Measurements from ENCODE around the gene ITIH3.

DNA sequence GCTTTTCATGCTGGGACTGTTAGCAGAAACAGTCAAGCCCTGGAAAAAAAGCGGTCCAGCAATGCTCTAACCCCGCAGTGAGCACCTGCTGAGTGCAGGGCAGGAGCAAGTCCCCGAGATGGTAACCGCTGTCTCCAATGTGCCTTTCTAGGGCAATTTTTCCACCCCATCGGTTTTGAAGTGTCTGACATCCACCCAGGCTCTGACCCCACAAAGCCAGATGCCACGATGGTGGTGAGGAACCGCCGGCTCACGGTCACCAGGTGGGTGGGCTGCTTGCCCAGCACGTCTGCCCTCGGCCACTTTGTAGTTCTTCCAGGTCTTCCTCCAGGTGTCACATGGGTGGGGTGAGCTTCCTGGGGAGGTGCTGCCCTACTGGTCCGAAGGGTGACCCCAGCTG lies 3.2 kb upstream of the ITIH3 start:
- TF ChIP-seq, protein P1, sequence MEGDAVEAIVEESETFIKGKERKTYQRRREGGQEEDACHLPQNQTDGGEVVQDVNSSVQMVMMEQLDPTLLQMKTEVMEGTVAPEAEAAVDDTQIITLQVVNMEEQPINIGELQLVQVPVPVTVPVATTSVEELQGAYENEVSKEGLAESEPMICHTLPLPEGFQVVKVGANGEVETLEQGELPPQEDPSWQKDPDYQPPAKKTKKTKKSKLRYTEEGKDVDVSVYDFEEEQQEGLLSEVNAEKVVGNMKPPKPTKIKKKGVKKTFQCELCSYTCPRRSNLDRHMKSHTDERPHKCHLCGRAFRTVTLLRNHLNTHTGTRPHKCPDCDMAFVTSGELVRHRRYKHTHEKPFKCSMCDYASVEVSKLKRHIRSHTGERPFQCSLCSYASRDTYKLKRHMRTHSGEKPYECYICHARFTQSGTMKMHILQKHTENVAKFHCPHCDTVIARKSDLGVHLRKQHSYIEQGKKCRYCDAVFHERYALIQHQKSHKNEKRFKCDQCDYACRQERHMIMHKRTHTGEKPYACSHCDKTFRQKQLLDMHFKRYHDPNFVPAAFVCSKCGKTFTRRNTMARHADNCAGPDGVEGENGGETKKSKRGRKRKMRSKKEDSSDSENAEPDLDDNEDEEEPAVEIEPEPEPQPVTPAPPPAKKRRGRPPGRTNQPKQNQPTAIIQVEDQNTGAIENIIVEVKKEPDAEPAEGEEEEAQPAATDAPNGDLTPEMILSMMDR (IDR thresholded peaks at IDR 0.05): no peak
- TF ChIP-seq POLR2A (IDR thresholded peaks at IDR 0.05): no peak
